Bronchial epithelial cell (primary cell): ENCODE results near the gene OR4D5. TPM values are rescaled to one million over a fixed set of nuclear protein-coding genes. Genes with fewer than 3 reads are reported as not detected.

Experiments used
- DNase-seq: peaks from one replicate; pipeline ENCODE4 v3.0.0-alpha.2; 2010; ENCODE audit warnings: low read depth
- FAIRE-seq: peaks from 2 replicates; lab custom pipeline; 2011; peaks lifted over from hg19 to GRCh38; lab: Jason Lieb, UNC
- H3K27me3 ChIP-seq: 2 replicates; pipeline ENCODE4 v1.5.1; 2011; ENCODE audit warnings: low read length; ENCODE audit not compliant: control insufficient read depth, insufficient read depth
- H3K36me3 ChIP-seq: 2 replicates; pipeline ENCODE4 v1.5.1; 2011; ENCODE audit warnings: low read length; ENCODE audit not compliant: control insufficient read depth, insufficient read depth
- H3K4me3 ChIP-seq: 2 replicates; pipeline ENCODE4 v1.5.1; 2011; ENCODE audit warnings: mild to moderate bottlenecking, low read depth, low read length, control low read depth
- total RNA-seq: library from RNA; depleted of rRNA; stranded (reverse); fragments of >200 nt; gene quantifications from 2 replicates; pipeline ENCODE4 v1.2.1, GENCODE V29; 2014
- TF ChIP-seq, protein P1 (sequence below): IDR thresholded peaks from 2 replicates; pipeline ENCODE4 v1.5.1; 2011; ENCODE audit warnings: mild to moderate bottlenecking, moderate library complexity, low read length, control low read depth, inconsistent platforms; ENCODE audit not compliant: insufficient read depth, severe bottlenecking

OR4D5 gene
- not detected in 2 replicates for total RNA-seq

DNA sequence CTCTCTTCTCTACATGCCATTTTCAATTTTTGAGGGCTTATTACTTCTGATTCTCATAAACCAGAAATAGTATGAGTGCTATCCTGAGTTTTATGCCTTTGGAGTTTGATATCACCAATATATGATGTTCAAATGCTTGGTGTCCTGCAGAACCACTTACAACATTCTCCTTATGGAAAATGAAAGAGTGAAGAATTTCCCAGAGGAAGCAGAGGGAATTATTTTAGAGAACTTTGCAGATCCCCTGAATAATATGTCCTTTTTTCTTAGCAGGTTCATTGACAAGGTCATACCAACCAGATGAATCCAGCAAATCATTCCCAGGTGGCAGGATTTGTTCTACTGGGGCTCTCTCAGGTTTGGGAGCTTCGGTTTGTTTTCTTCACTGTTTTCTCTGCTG is at the start of gene OR4D5:
TSS of gene OR4D5 (plus strand) at position 301 of the 400 bp plus-strand sequence. CDS start at position 301, 0 bp downstream.
- TF ChIP-seq, protein P1, sequence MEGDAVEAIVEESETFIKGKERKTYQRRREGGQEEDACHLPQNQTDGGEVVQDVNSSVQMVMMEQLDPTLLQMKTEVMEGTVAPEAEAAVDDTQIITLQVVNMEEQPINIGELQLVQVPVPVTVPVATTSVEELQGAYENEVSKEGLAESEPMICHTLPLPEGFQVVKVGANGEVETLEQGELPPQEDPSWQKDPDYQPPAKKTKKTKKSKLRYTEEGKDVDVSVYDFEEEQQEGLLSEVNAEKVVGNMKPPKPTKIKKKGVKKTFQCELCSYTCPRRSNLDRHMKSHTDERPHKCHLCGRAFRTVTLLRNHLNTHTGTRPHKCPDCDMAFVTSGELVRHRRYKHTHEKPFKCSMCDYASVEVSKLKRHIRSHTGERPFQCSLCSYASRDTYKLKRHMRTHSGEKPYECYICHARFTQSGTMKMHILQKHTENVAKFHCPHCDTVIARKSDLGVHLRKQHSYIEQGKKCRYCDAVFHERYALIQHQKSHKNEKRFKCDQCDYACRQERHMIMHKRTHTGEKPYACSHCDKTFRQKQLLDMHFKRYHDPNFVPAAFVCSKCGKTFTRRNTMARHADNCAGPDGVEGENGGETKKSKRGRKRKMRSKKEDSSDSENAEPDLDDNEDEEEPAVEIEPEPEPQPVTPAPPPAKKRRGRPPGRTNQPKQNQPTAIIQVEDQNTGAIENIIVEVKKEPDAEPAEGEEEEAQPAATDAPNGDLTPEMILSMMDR, result no peak
- DNase-seq, result no peak
- Histone ChIP-seq H3K4me3 (no peak within 1 kb of the TSS), H3K36me3 (no peaks in the 10 kb centered on the region), H3K27me3 (no peaks in the 10 kb centered on the region)
- no peak for FAIRE-seq

GRCh38 chr11:123892031-123892430 is 47.4 kb upstream of the OR4D5 start:
- no peaks in the 10 kb centered on the region for H3K36me3 ChIP-seq
- DNase-seq (no peak), FAIRE-seq (no peak)
- no peaks in the 10 kb centered on the region for H3K27me3 ChIP-seq
- no peak overlapping the region for H3K4me3 ChIP-seq
- TF ChIP-seq, protein P1, result no peak

DNA sequence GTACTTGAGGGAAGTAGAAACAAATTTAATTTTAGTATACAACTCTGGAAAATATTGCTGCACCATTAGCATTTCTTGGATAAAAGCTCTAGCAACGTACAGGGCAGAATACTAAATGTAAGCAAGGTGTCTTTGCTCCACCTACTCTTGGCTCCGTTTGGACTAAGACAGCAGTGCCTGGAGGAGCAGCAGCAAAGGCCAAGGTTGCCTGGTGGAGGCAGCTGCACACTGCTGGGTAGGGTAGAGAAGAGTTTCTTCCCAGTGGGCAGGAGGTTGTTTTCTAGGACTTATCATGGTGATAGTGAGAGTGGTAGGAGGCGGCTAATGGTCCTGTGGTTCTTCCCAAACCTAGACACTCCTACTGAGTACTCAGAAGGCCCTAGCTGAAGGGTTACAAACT is 39.6 kb upstream of the OR4D5 start:
- no peaks in the 10 kb centered on the region for H3K27me3 ChIP-seq
- FAIRE-seq (no peak), DNase-seq (no peak)
- H3K36me3 ChIP-seq, result no peaks in the 10 kb centered on the region
- H3K4me3 ChIP-seq, result no peak overlapping the region
- TF ChIP-seq, protein P1, result no peak

DNA sequence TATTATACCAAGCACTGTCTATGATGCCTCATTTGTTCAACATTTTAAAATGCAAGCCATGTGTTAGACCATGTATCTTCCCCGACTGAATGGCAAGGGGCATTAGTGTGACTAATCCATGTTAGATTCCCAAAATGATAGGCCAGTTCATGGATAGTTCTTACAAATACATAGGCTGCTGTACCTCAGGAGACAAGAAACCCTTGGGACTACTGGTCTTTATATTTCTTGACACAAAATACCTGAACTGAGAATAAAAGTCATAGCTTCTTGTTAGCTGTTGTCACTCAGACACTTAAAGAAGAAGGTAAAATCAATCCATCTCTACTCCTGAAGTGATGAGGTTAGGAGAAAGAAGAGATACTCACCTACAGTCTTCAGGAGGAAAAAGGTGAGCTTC is 37.5 kb upstream of the OR4D5 start, which contains the start of gene OR8D4:
TSS of gene OR8D4 (plus strand) at position 301 of the 400 bp plus-strand sequence. CDS start 4,265 bp downstream, outside the sequence.
- TF ChIP-seq, protein P1, result no peak
- Histone ChIP-seq H3K27me3 (no peaks in the 10 kb centered on the region), H3K4me3 (no peak within 1 kb of the TSS), H3K36me3 (no peaks in the 10 kb centered on the region)
- DNase-seq, result no peak
- no peak for FAIRE-seq

DNA sequence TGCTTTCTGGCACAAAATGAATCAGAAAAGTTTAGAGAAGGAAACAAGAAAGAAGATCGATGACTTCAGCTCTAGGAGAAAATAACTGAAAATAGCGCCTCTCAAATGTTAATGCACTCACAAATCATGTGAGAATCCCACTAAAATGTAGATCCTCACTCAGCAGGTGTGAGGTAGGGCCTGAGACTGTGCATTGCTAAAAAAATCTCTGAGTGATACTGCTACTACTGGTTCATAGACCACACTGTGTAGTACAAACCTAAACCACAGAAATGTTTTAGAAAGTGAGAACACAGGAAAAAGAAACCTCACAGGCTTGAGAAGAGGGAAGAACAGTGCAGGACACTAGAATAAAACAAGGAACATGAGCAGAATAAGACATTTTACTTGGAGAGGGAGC is 35.5 kb upstream of the OR4D5 start:
- no peak for FAIRE-seq
- no peaks in the 10 kb centered on the region for H3K27me3 ChIP-seq
- no peaks in the 10 kb centered on the region for H3K36me3 ChIP-seq
- H3K4me3 ChIP-seq, result no peak overlapping the region
- TF ChIP-seq, protein P1, result no peak
- DNase-seq, result no peak

DNA sequence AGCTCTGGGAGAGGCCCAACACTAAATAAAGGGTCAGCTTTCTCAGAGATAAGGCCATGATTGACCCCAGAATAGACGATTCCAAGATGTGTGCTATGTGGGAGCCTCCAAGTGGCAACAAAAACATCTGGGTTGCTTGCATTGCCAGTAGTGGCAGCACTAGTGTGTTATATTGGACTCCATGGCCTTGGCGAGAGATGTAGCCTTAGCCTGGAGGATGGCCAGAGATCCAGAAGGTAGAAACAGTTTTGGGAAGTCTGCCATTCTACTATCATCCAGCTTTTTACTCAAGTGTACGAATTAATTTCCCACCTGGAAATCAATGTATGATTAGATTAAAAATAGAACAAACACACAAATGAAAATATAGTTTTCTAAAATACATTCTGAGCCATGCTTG is 34.5 kb upstream of the OR4D5 start:
- TF ChIP-seq, protein P1, result no peak
- H3K4me3 ChIP-seq, result no peak overlapping the region
- DNase-seq (no peak), FAIRE-seq (peak; percentile 91)
- H3K27me3 ChIP-seq, result no peaks in the 10 kb centered on the region
- H3K36me3 ChIP-seq, result no peaks in the 10 kb centered on the region
